ENCODE results near the gene TLR9.
A peak's percentile ranks its signal among the peaks of the same experiment; 100 is the strongest.

The TLR9 gene

DNA sequence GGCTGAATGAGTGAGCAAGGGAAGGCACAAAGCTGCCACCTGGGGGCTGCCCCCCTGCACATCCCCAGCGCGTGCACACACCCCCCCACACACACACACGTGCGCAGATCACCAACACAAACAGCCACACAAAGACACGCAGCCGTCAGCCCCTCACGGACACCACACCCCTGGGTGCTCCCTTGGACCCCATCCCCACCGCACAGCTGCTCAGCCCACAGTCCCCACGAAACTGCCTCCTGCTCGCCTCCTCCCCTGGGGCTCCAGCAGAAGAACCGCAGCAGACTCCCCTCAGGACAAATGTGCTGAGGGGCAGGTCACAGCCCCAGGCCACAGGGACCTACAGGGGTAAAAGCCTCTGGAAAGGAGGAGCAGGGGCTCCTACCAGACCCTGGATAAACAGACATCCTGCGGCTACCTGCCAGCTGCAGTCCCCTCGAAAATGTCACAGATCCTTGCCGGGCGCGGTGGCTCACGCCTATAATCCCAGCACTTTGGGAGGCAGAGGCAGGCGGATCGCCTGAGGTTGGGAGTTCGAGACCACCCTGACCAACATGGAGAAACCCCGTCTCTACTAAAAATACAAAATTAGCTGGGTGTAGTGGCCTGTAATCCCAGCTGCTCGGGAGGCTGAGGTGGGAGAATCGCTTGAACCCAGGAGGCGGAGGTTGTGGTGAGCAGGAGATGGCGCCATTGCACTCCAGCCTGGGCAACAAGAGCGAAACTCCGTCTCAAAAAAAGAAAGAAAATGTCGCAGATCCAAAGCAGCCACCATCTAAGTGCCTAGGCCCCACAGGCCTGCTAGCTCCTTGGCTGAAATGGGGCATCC is 7.0 kb upstream of the TLR9 start:
- no peak for DNase-seq

- peak; percentile 90 for DNase-seq
Measured at GRCh38 chr3:52231502-52232278, 6.2 kb upstream of the TLR9 start.

DNA sequence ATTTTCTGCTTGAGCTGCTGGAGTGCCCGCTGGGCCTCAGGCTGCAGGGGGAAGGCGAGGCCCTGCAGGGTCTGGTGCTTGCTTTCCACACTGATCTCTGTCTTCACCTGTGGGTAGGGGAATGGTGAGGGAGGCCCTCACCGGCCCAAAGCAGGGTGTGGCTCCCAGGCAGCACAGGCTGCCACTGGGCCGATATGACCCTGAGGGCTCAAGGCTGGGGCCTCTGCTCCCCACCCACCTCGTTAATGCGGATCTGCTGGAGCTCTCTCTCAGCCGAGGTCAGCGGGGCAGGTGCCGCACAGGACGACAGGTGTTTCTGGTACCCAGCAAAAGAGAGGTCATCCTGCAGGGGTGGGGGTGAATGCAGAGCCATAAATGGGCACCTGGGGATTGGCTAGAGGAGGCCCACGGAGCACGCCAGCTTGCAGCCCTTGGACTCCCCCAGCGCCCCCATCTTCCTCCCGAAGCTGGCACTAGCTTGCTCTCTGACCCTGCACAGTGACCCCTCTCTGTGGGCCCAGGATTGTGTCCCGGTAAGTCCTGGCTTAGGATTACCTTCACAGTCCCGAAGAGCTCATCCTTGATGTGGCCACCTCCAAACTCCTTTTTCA is 5.5 kb upstream of the TLR9 start:
- no peak for DNase-seq

- DNase-seq, result no peak
Measured at GRCh38 chr3:52230461-52230860, 5.0 kb upstream of the TLR9 start.

- no peak for DNase-seq
Measured at GRCh38 chr3:52229656-52230055, 4.2 kb upstream of the TLR9 start.

DNA sequence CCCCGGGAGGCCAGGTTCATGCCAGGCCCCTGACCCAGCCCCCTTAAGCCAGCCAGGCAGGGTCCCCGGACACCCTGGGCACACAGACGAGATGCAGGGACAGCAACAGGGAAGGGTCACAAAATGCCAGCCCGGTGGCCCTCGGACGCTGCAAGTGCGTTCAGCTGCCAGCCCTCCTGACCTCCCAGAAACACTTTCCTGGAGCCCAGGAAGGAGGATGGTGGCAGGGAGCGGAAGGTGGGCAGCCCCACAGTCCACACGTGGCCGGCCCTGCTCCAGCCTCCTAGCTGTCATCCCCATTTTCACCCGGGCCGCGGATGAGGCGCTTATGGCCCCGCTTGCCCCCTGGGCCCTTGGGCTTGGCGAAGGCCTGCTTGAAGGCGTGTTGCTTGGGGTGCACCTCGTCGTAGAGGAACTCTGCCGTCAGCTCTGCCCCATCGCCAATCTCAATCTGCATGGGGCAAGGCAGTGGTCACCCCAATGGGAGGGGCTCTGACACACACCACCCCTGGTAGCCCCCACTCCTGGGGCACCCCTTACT is 3.4 kb upstream of the TLR9 start:
- no peak for DNase-seq

DNA sequence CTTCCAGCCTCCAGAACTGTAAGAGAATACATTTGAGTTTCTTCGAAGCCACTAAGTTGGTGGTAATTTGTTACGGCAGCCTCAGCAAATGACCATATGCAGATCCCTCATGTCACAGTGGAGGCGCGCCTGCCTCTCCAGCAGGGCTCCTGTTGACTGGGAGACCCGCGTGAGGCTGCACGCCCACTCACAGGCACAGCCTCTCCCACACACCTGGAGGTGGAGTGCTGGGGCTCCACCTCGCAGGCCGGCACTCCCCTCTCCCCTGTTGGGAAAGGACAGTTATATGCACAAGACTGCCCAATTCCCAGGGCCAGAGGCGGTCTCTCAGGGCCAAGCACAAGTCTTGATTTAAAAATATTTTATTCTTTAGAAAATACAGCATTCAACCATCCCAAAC is 2.8 kb upstream of the TLR9 start:
- no peak for DNase-seq

DNA sequence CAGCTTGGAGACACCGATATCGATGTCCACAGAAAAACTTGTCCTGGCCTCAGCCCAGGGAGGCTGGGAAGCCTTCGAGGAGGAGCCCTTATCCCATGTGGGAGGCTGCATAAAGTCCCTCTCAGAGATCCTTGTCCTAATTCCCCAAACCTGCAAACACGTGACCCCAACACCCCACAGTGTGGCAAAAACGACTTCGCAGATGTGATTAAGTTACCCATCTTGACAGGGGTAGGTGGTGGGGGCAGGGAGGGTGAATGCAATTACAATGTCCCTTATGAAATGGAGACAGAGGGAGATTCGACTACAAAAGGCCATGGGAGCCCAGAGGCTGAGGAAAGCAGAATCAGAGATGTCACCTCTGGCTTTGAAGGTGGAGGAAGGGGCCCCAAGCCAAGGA is 2.3 kb upstream of the TLR9 start:
- DNase-seq, result no peak

- no peak for DNase-seq
Measured at GRCh38 chr3:52227117-52227516, 1.7 kb upstream of the TLR9 start.

GRCh38 chr3:52226229-52226817 is 878 bp upstream of the TLR9 start:
- DNase-seq, result no peak

DNA sequence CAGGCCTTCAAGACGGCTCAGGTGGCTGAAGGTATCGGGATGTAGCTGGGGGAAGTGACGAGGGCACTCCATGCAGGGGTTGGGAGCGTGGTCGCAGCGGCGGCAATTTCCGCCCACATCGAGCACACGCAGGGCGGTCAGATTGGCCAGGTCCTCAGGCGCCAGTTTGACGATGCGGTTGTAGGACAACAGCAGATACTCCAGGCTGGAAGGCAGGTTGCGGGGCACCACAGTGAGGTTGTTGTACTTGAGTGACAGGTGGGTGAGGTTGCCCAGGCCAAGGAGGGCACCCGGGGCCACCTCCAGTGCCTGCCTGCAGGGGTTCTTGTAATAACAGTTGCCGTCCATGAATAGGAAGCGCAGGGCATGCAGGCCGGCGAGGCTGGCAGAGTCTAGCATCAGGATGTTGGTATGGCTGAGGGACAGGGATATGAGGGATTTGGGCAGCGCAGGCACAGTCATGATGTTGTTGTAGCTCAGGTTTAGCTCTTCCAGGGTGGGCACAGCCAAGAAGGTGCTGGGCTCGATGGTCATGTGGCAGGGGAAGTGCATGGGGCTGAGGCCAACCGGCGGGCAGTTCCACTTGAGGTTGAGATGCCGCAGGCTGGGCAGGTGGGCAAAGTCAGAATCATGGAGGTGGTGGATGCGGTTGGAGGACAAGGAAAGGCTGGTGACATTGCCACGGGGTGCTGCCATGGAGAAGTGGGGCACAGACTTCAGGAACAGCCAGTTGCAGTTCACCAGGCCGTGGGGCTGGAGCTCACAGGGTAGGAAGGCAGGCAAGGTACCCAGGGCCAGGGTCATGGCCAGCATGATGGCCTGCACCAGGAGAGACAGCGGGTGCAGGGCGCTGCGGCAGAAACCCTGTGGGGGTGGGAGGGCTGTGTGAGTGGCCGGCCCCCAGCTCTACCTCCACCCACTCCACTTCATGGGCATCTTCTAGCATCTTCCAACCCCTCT is 1.7 kb downstream of the TLR9 start:
- no peak for DNase-seq

DNA sequence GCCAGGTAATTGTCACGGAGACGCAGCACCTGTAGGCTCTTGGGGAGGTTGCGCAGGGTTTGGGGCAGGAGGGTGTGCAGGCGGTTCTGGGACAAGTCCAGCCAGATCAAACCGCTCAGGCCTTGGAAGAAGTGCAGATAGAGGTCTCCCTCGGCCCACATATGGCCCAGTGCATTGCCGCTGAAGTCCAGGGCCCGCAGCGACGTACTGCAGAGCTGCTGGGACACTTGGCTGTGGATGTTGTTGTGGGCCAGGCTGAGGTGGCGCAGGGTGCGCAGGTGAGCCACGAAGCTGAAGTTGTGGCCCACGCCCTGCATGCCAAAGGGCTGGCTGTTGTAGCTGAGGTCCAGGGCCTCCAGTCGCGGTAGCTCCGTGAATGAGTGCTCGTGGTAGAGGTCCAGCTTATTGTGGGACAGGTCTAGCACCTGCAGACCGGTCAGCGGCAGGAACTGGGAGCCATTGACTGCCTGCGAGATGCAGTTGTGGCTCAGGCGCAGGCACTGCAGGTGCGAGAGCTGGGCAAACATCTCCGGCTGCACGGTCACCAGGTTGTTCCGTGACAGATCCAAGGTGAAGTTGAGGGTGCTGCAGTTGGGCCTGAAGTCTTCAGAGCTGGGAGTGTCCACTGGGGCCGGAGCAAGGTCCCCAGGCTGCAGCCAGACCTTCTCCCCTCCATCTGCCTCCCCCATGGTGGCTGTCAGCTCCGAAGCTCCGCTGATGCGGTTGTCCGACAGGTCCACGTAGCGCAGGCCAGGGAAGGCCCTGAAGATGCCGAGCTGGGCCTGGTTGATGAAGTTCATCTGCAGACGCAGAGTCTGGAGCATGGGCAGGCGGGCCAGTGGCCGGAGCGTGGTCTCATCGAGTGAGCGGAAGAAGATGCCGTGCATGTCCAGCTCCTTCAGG is 2.9 kb downstream of the TLR9 start:
- DNase-seq, result no peak

- no peak for DNase-seq
Measured at GRCh38 chr3:52221563-52222318, 3.7 kb downstream of the TLR9 start.

GRCh38 chr3:52221141-52221562 is 4.3 kb downstream of the TLR9 start:
- DNase-seq, result no peak

- DNase-seq, result peak; percentile 94
Measured at GRCh38 chr3:52220380-52221026, 4.9 kb downstream of the TLR9 start.

DNA sequence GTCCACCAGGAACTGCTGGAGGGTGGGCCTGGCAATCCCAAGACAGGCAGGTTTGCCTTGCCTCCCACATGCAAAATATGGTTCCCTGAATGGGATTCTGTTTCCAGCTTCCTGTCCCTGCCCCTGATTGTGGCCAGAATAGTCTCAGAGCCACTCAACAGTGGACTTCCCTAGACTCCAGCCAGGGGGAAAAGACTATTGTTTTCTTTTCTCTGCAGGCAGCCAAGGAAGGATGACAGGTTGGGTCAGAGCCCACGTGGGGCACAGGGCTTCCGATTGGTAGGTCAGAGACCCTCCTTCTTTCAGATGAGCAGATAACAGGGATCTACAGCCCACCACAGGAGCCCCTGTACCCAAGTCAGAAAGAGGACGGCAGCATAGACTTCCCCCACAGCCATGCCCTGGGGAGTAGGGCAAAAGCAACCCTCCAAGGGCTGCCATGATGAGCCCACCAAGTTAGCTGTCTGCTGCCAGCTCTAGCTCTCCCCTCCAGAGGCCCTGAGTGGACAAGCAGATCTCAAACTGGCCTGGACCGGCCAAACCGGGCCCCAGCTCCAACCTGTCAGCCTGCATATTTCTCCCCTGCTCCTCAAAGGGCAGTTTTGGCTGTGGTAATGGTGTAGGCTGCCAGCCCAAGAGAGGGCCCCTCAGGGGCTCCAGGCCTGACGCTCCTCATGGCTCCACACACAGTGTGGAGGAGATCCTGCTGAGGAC is 6.4 kb downstream of the TLR9 start:
- DNase-seq, result no peak

- peak; percentile 79 for DNase-seq
Measured at GRCh38 chr3:52218454-52218853, 7.0 kb downstream of the TLR9 start.

DNA sequence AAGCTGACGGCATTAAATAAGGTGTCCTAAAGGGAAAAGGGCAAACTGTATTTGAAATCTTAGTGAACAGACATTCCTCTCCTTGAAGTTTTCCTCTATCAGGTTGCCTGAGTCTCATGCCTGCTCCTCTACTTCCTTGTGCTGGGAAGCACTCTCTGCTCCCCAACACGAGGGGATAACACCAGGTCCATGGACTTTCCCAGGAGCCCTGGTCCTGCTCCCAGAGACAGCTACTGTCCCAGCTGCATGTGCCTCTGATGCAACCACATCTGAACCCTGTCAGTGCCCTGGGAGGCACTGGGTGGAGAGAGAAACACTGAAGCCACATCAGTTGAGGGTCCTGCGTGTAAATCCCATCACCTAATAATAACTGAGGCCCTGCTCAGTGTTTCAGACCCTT is 7.4 kb downstream of the TLR9 start:
- no peak for DNase-seq

- no peak for DNase-seq
Measured at GRCh38 chr3:52217409-52217805, 8.0 kb downstream of the TLR9 start.

All from hematopoietic multipotent progenitor cell treated with erythropoietin and hydrocortisone succinate and interleukin-3 and kit ligand, for 6 days (in vitro differentiated cells).